ENCODE data around the gene VRK2.
A peak's percentile ranks its signal among the peaks of the same experiment; 100 is the strongest.

The VRK2 gene

GRCh38 chr2:58035352-58035751 is 11.3 kb upstream of the VRK2 start:
- no peak overlapping the region for H3K4me3 ChIP-seq (ENCODE audit: low read depth in 1 of 2, low read length in 2 of 2)
- no peaks in the 10 kb centered on the region for H3K9me3 ChIP-seq (ENCODE audit: control insufficient read depth in 1 of 2, low read length in 2 of 2)
- no peaks in the 10 kb centered on the region for H3K4me1 ChIP-seq (ENCODE audit: control insufficient read depth in 1 of 2, insufficient read depth in 2 of 2, low read length in 2 of 2)
- no peaks in the 10 kb centered on the region for H3K36me3 ChIP-seq (ENCODE audit: control insufficient read depth in 1 of 2, insufficient read depth in 2 of 2, low read length in 2 of 2)
- no peak overlapping the region for H3K27ac ChIP-seq (ENCODE audit: low read length)
- no peaks in the 10 kb centered on the region for H3K27me3 ChIP-seq (ENCODE audit: low read depth, low read length)

DNA sequence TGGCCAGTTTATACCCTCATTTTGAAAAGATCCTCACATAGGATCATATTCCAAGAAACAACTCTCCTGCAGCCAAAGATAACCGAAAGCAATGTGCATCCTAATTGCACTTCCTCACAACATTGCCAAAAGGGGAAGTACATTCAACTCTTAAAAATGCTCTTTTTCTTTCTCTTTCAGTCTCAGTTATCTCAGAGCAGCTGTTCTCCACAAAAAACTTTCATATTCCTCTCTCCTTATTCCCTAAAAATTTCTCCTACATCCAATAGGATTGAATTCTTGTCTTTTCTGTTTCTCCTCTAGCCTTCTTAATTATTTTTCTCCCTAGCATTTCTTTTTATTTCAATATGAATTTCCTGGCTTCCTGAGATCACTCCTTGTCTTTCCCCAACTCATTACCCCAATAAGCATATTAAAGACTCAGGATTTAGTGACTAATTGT is 7.4 kb upstream of the VRK2 start:
- H3K4me3 ChIP-seq (ENCODE audit: low read depth in 1 of 2, low read length in 2 of 2), result no peak overlapping the region

DNA sequence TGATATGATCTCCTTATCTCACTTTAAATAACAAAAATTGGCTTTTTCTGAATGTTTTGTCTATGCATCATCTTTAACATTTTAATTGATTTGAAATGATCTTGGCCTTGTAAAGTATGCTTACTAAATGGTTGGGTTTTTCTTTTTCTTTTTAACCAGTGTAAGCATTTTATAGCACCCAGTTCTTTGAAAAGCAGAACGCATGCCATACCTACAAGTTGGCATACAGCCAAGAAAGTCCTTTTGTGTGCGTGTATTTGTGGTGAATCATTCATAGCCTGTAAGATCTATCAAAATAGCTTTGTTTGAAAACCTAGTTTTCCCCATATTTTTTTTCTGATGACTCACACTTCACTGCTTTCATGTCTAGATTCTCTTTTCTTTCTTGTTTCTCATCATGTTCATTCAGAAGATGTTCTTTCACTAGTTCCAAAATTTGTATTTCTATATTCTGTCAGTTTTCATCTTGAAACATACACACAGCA is 4.1 kb upstream of the VRK2 start:
- H3K27me3 ChIP-seq (ENCODE audit: low read depth, low read length), result no peaks in the 10 kb centered on the region
- no peak overlapping the region for H3K4me3 ChIP-seq (ENCODE audit: low read depth in 1 of 2, low read length in 2 of 2)
- no peaks in the 10 kb centered on the region for H3K9me3 ChIP-seq (ENCODE audit: control insufficient read depth in 1 of 2, low read length in 2 of 2)
- no peaks in the 10 kb centered on the region for H3K36me3 ChIP-seq (ENCODE audit: control insufficient read depth in 1 of 2, insufficient read depth in 2 of 2, low read length in 2 of 2)
- no peak overlapping the region for H3K27ac ChIP-seq (ENCODE audit: low read length)
- H3K4me1 ChIP-seq (ENCODE audit: control insufficient read depth in 1 of 2, insufficient read depth in 2 of 2, low read length in 2 of 2), result peaks cover 0 to 12% of the 10 kb centered on the region in 2 donors

More for the DNA sequence above, 7.4 kb upstream of the VRK2 start:
- Histone ChIP-seq H3K27me3 (ENCODE audit: low read depth, low read length) (no peaks in the 10 kb centered on the region), H3K4me1 (ENCODE audit: control insufficient read depth in 1 of 2, insufficient read depth in 2 of 2, low read length in 2 of 2) (peaks cover 0 to 7% of the 10 kb centered on the region in 2 donors), H3K36me3 (ENCODE audit: control insufficient read depth in 1 of 2, insufficient read depth in 2 of 2, low read length in 2 of 2) (no peaks in the 10 kb centered on the region), H3K27ac (ENCODE audit: low read length) (no peak overlapping the region), H3K9me3 (ENCODE audit: control insufficient read depth in 1 of 2, low read length in 2 of 2) (no peaks in the 10 kb centered on the region)

DNA sequence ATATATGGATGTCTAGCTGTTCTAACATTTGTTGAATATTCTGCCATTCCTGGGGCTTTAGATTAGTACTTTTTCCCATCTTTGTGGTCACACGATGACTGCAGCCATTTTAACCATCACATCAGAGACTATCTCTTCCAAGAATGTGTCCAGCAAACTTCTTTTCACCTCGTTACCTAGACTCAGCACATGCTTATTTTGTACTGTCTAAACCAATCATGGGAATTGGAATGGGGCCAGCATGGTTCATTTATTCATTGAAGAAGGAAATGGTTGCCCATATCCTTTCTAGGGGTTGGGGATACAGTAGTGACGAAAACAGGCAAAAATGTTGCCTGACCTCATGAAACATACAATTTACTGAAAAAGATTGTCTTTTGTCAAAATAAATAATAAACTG is 2.5 kb upstream of the VRK2 start:
- Histone ChIP-seq H3K4me3 (ENCODE audit: low read depth in 1 of 2, low read length in 2 of 2) (no peak overlapping the region), H3K4me1 (ENCODE audit: control insufficient read depth in 1 of 2, insufficient read depth in 2 of 2, low read length in 2 of 2) (peaks cover 0 to 12% of the 10 kb centered on the region in 2 donors), H3K36me3 (ENCODE audit: control insufficient read depth in 1 of 2, insufficient read depth in 2 of 2, low read length in 2 of 2) (no peaks in the 10 kb centered on the region), H3K9me3 (ENCODE audit: control insufficient read depth in 1 of 2, low read length in 2 of 2) (no peaks in the 10 kb centered on the region), H3K27ac (ENCODE audit: low read length) (no peak overlapping the region), H3K27me3 (ENCODE audit: low read depth, low read length) (no peaks in the 10 kb centered on the region)

- peak overlapping the region; percentile 96 for H3K27ac ChIP-seq (ENCODE audit: low read length)
- H3K4me3 ChIP-seq (ENCODE audit: low read depth in 1 of 2, low read length in 2 of 2), result peak overlapping the region; percentile 83 to 90
- H3K27me3 ChIP-seq (ENCODE audit: low read depth, low read length), result no peaks in the 10 kb centered on the region
- no peaks in the 10 kb centered on the region for H3K36me3 ChIP-seq (ENCODE audit: control insufficient read depth in 1 of 2, insufficient read depth in 2 of 2, low read length in 2 of 2)
- H3K4me1 ChIP-seq (ENCODE audit: control insufficient read depth in 1 of 2, insufficient read depth in 2 of 2, low read length in 2 of 2), result peaks cover 0 to 12% of the 10 kb centered on the region in 2 donors
- H3K9me3 ChIP-seq (ENCODE audit: control insufficient read depth in 1 of 2, low read length in 2 of 2), result no peaks in the 10 kb centered on the region
Observed at GRCh38 chr2:58045580-58046334, 849 bp upstream of the VRK2 start.

DNA sequence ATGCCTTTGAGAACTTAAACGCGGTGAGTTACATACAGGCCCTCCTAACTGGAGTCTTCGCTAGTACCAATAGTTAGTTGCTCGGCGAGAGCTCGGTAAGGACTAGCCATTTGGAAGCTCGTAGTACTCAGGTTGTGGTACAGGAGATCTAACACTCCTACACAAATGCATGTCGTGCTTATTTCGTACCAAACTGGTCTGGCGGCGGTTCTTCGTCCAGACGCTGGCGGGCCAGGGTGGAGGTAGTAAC is 346 bp upstream of the VRK2 start:
- Histone ChIP-seq H3K27ac (ENCODE audit: low read length) (peak overlapping the region; percentile 96), H3K36me3 (ENCODE audit: control insufficient read depth in 1 of 2, insufficient read depth in 2 of 2, low read length in 2 of 2) (no peaks in the 10 kb centered on the region), H3K4me1 (ENCODE audit: control insufficient read depth in 1 of 2, insufficient read depth in 2 of 2, low read length in 2 of 2) (peaks cover 0 to 12% of the 10 kb centered on the region in 2 donors), H3K27me3 (ENCODE audit: low read depth, low read length) (no peaks in the 10 kb centered on the region), H3K9me3 (ENCODE audit: control insufficient read depth in 1 of 2, low read length in 2 of 2) (no peaks in the 10 kb centered on the region), H3K4me3 (ENCODE audit: low read depth in 1 of 2, low read length in 2 of 2) (peak overlapping the region; percentile 83 to 90)

DNA sequence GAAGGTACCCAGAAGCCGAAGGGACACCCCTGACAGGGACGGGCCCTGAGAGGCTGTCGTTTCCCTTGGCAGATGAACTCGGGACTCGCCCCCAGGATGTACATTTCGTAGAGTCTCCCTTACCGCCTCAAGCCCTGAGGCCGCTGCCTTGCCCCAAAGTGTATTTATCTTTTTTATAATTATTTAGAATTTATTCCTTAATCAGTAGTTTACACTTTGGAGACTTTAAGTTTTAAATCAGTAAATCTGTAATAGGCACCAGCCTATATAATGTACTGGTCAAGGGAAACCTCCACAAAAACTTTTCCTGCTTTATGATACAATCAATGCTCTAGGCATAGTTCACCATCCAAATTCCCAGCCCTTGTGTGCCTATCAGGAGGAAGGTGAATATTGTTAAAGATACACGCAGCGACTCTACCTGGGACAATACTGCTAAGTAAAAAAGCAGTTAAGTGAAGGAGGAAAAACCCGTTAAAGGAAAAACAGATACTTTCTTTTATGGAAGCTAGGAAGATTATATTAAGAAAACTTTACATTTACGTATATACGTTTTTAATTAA is 848 bp downstream of the VRK2 start:
- H3K4me3 ChIP-seq (ENCODE audit: low read depth in 1 of 2, low read length in 2 of 2), result peak overlapping the region; percentile 83 to 90
- H3K9me3 ChIP-seq (ENCODE audit: control insufficient read depth in 1 of 2, low read length in 2 of 2), result no peaks in the 10 kb centered on the region
- peaks cover 0 to 9% of the 10 kb centered on the region in 2 donors for H3K4me1 ChIP-seq (ENCODE audit: control insufficient read depth in 1 of 2, insufficient read depth in 2 of 2, low read length in 2 of 2)
- H3K27me3 ChIP-seq (ENCODE audit: low read depth, low read length), result no peaks in the 10 kb centered on the region
- no peaks in the 10 kb centered on the region for H3K36me3 ChIP-seq (ENCODE audit: control insufficient read depth in 1 of 2, insufficient read depth in 2 of 2, low read length in 2 of 2)
- H3K27ac ChIP-seq (ENCODE audit: low read length), result peak overlapping the region; percentile 96

DNA sequence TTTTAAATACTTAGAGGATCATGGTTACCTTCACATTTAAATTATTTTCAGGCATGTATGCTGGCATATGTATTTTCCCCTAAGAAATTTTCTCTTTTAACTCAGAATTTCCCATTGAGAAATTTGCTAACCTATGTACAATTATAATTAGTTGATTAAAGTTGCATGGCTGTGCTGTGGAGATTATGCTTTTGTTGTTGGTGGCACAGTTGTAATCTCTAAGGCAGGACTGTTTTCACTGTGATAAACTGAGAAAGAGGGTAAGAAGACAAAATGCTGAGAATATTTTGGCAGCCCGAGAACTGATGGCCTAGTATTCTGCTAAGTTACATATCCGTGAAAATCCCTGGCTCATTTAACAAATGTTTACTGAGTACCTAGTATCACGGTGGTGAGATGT is 1.4 kb downstream of the VRK2 start:
- Histone ChIP-seq H3K27ac (ENCODE audit: low read length) (no peak overlapping the region), H3K4me3 (ENCODE audit: low read depth in 1 of 2, low read length in 2 of 2) (no peak overlapping the region)

GRCh38 chr2:58051445-58051844 is 4.8 kb downstream of the VRK2 start:
- no peaks in the 10 kb centered on the region for H3K27me3 ChIP-seq (ENCODE audit: low read depth, low read length)
- no peaks in the 10 kb centered on the region for H3K9me3 ChIP-seq (ENCODE audit: control insufficient read depth in 1 of 2, low read length in 2 of 2)
- no peak overlapping the region for H3K4me3 ChIP-seq (ENCODE audit: low read depth in 1 of 2, low read length in 2 of 2)
- no peaks in the 10 kb centered on the region for H3K4me1 ChIP-seq (ENCODE audit: control insufficient read depth in 1 of 2, insufficient read depth in 2 of 2, low read length in 2 of 2)
- H3K27ac ChIP-seq (ENCODE audit: low read length), result no peak overlapping the region
- H3K36me3 ChIP-seq (ENCODE audit: control insufficient read depth in 1 of 2, insufficient read depth in 2 of 2, low read length in 2 of 2), result no peaks in the 10 kb centered on the region

More for the DNA sequence above, 1.4 kb downstream of the VRK2 start:
- Histone ChIP-seq H3K9me3 (ENCODE audit: control insufficient read depth in 1 of 2, low read length in 2 of 2) (no peaks in the 10 kb centered on the region), H3K4me1 (ENCODE audit: control insufficient read depth in 1 of 2, insufficient read depth in 2 of 2, low read length in 2 of 2) (peaks cover 0 to 5% of the 10 kb centered on the region in 2 donors), H3K36me3 (ENCODE audit: control insufficient read depth in 1 of 2, insufficient read depth in 2 of 2, low read length in 2 of 2) (no peaks in the 10 kb centered on the region), H3K27me3 (ENCODE audit: low read depth, low read length) (no peaks in the 10 kb centered on the region)

GRCh38 chr2:58052978-58053377 is 6.4 kb downstream of the VRK2 start:
- H3K27me3 ChIP-seq (ENCODE audit: low read depth, low read length), result no peaks in the 10 kb centered on the region
- no peaks in the 10 kb centered on the region for H3K36me3 ChIP-seq (ENCODE audit: control insufficient read depth in 1 of 2, insufficient read depth in 2 of 2, low read length in 2 of 2)
- H3K27ac ChIP-seq (ENCODE audit: low read length), result no peak overlapping the region
- H3K9me3 ChIP-seq (ENCODE audit: control insufficient read depth in 1 of 2, low read length in 2 of 2), result no peaks in the 10 kb centered on the region
- H3K4me1 ChIP-seq (ENCODE audit: control insufficient read depth in 1 of 2, insufficient read depth in 2 of 2, low read length in 2 of 2), result no peaks in the 10 kb centered on the region
- no peak overlapping the region for H3K4me3 ChIP-seq (ENCODE audit: low read depth in 1 of 2, low read length in 2 of 2)

DNA sequence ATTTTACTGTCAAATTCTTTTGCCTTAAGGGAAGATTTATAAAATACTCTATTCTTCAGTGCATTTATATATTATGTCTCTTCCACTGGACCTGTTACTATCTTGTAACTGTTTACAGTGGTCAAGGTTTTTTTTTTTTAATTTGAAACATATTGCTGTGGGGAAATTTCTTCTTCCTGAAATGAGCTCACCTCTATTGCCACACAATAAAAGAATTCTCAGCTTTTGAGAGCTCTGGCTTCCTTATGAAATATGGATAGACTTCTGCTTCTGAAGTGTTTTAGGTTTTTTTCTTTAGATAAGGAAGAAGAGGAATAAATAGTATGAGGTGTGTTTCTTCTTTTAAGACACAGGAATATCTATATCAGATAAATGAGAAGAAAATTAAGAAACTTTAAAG is 7.7 kb downstream of the VRK2 start:
- Histone ChIP-seq H3K36me3 (ENCODE audit: control insufficient read depth in 1 of 2, insufficient read depth in 2 of 2, low read length in 2 of 2) (peaks cover 0 to 4% of the 10 kb centered on the region in 2 donors), H3K27ac (ENCODE audit: low read length) (no peak overlapping the region), H3K4me3 (ENCODE audit: low read depth in 1 of 2, low read length in 2 of 2) (no peak overlapping the region), H3K4me1 (ENCODE audit: control insufficient read depth in 1 of 2, insufficient read depth in 2 of 2, low read length in 2 of 2) (no peaks in the 10 kb centered on the region), H3K9me3 (ENCODE audit: control insufficient read depth in 1 of 2, low read length in 2 of 2) (no peaks in the 10 kb centered on the region), H3K27me3 (ENCODE audit: low read depth, low read length) (no peaks in the 10 kb centered on the region)
